Activated CD4-positive, alpha-beta T cell treated with anti-CD3 and anti-CD28 coated beads for 36 hours (primary cell): Measurements from ENCODE around the gene RASA1. TPM values are rescaled to one million over a fixed set of nuclear protein-coding genes. Genes with fewer than 3 reads are reported as not detected.
"Not testable (repeated sequence)": the region's sequence is repeated elsewhere in the genome, so short reads cannot be mapped to it uniquely, and the experiment has no call there.

Experiments used
- ATAC-seq: fragments of 200-7000 bp; cut with Tn5 transposase; one replicate; pipeline ENCODE4 v1.10.0; 2021; ENCODE audit warnings: mild to moderate bottlenecking, moderate library complexity
- CTCF ChIA-PET: fragments of 350-600 bp; sonication (Branson Sonifier 250); formaldehyde crosslinking; loops from one replicate; lab custom pipeline; 2021; ENCODE audit warnings: antibody characterized with exemption; lab: Charles Lee
- POLR2A ChIA-PET: fragments of 350-600 bp; sonication (Branson Sonifier 250); formaldehyde crosslinking; loops from one replicate; lab custom pipeline; 2021; ENCODE audit warnings: antibody characterized with exemption, inconsistent platforms; lab: Charles Lee
- DNase-seq: peaks from one replicate; pipeline ENCODE4 v3.0.0-alpha.2; 2020
- H3K27ac Mint-ChIP-seq: one replicate; pipeline ENCODE4 v1.8.0; 2021; ENCODE audit warnings: mixed read lengths
- H3K27me3 Mint-ChIP-seq: one replicate; pipeline ENCODE4 v1.8.0; 2021; ENCODE audit warnings: mixed read lengths
- H3K36me3 Mint-ChIP-seq: one replicate; pipeline ENCODE4 v1.8.0; 2021; ENCODE audit warnings: low read depth, mixed read lengths
- H3K4me1 Mint-ChIP-seq: one replicate; pipeline ENCODE4 v1.8.0; 2021; ENCODE audit warnings: mixed read lengths
- H3K4me3 Mint-ChIP-seq: one replicate; pipeline ENCODE4 v1.8.0; 2021; ENCODE audit warnings: mild to moderate bottlenecking, moderate library complexity, mixed read lengths
- H3K9me3 Mint-ChIP-seq: one replicate; pipeline ENCODE4 v1.8.0; 2021; ENCODE audit warnings: low read depth, mixed read lengths
- intact Hi-C, 2 experiments: fragments of 100-400 bp; cut with DNase I in 1 of 2; cut with micrococcal nuclease in 1 of 2; formaldehyde crosslinking; loops; one replicate each; pipeline versions ENCODE4 v1.14.2 to v1.15.1; 2022 to 2024; cut with DNase I, micrococcal nuclease
- total RNA-seq, 2 experiments: library from RNA; stranded (reverse); gene quantifications; one replicate each; pipeline ENCODE4 v1.2.3, GENCODE V29; 2021

Gene RASA1
- total RNA-seq, 2 experiments from 2014 or later, result 22.6 to 22.9 TPM

DNA sequence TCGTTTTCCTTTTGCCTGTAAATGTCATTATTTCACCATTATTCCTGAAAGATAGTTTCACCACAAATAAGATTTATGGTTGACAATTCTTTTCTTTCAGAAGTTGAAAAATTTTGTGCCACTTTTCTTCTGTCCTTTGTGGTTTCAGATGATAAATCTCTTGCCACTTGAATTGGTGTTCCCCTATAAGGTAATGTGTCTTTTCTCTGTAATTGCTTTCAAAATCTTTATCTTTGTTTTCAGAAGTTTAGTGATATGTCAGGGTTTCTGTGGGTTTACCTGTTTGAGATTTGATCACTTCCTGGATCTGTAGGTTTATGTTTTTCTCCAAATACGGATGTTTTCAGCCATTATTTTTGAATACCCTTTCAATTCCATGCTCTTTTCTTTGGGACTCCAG lies 14.6 kb downstream of the RASA1 start:
- ChIA-PET POLR2A (no interaction called here), CTCF (interaction anchor here (0.8 to 1.6 kb wide), 2 partner anchors 13 to 17 kb away, joined by 3 to 6 read pairs; no protein-coding TSS in a partner anchor)
- peak overlapping the region; percentile 54 for H3K4me3 Mint-ChIP-seq
- H3K9me3 Mint-ChIP-seq, result no peaks in the 10 kb centered on the region
- intact Hi-C loops, result loop anchor here (1.0 to 2.0 kb wide), 2 partner anchors 13 to 15 kb away; partner anchors contain the start of gene RASA1 (in 1 of the 2)
- peak; percentile 85 for ATAC-seq
- H3K27ac Mint-ChIP-seq, result peak overlapping the region; percentile 79
- H3K4me1 Mint-ChIP-seq, result peaks cover 47% of the 10 kb centered on the region
- H3K36me3 Mint-ChIP-seq, result peaks cover 31% of the 10 kb centered on the region
- H3K27me3 Mint-ChIP-seq, result no peaks in the 10 kb centered on the region
- DNase-seq, result no peak

GRCh38 chr5:87287266-87287665 lies 19.6 kb downstream of the RASA1 start:
- H3K27ac Mint-ChIP-seq, H3K4me3 Mint-ChIP-seq, DNase-seq, H3K27me3 Mint-ChIP-seq, CTCF ChIA-PET, ATAC-seq, intact Hi-C loops, POLR2A ChIA-PET: not testable (repeated sequence)
- Mint-ChIP-seq H3K36me3 (peaks cover 33% of the 10 kb centered on the region), H3K9me3 (peaks cover 11% of the 10 kb centered on the region), H3K4me1 (peaks cover 41% of the 10 kb centered on the region)

GRCh38 chr5:87298692-87299362 lies 31.1 kb downstream of the RASA1 start:
- no peak for ATAC-seq
- peaks cover 3% of the 10 kb centered on the region for H3K9me3 Mint-ChIP-seq
- POLR2A ChIA-PET, result no interaction called here
- CTCF ChIA-PET, result interaction anchor here (0.8 to 0.9 kb wide), 2 partner anchors 19 to 101 kb away, joined by 3 to 4 read pairs; no protein-coding TSS in a partner anchor
- peaks cover 78% of the 10 kb centered on the region for H3K4me1 Mint-ChIP-seq
- H3K27me3 Mint-ChIP-seq, result no peaks in the 10 kb centered on the region
- no peak overlapping the region for H3K27ac Mint-ChIP-seq
- peaks cover 20% of the 10 kb centered on the region for H3K36me3 Mint-ChIP-seq
- H3K4me3 Mint-ChIP-seq, result no peak overlapping the region
- no peak for DNase-seq
- intact Hi-C loops, result no loop called here

GRCh38 chr5:87300176-87300575 lies 32.5 kb downstream of the RASA1 start:
- Mint-ChIP-seq H3K9me3 (peaks cover 3% of the 10 kb centered on the region), H3K4me3 (no peak overlapping the region), H3K27ac (no peak overlapping the region), H3K27me3 (no peaks in the 10 kb centered on the region), H3K36me3 (peaks cover 31% of the 10 kb centered on the region), H3K4me1 (peaks cover 66% of the 10 kb centered on the region)
- intact Hi-C loops, result loop anchor here in 1 of 2 experiments (5.0 kb wide), 1 partner anchor 33 kb away; the partner anchor contains the start of gene RASA1
- DNase-seq (no peak), ATAC-seq (no peak)
- ChIA-PET CTCF (no interaction called here), POLR2A (no interaction called here)

GRCh38 chr5:87300744-87301143 lies 33.1 kb downstream of the RASA1 start:
- peak; percentile 99 for ATAC-seq
- no peak overlapping the region for H3K27ac Mint-ChIP-seq
- ChIA-PET POLR2A (no interaction called here), CTCF (no interaction called here)
- peaks cover 37% of the 10 kb centered on the region for H3K36me3 Mint-ChIP-seq
- no peaks in the 10 kb centered on the region for H3K27me3 Mint-ChIP-seq
- H3K9me3 Mint-ChIP-seq, result peaks cover 6% of the 10 kb centered on the region
- intact Hi-C loops, result loop anchor here in 1 of 2 experiments (5.0 kb wide), 1 partner anchor 33 kb away; the partner anchor contains the start of gene RASA1
- peak; percentile 73 for DNase-seq
- peaks cover 66% of the 10 kb centered on the region for H3K4me1 Mint-ChIP-seq
- no peak overlapping the region for H3K4me3 Mint-ChIP-seq

- peaks cover 57% of the 10 kb centered on the region for H3K4me1 Mint-ChIP-seq
- CTCF ChIA-PET, result no interaction called here
These were observed 34.4 kb downstream of the RASA1 start for GRCh38 chr5:87302061-87302460.

GRCh38 chr5:87303324-87303723 lies 35.6 kb downstream of the RASA1 start:
- Mint-ChIP-seq H3K27me3 (no peaks in the 10 kb centered on the region), H3K36me3 (peaks cover 41% of the 10 kb centered on the region), H3K4me3 (no peak overlapping the region), H3K9me3 (peaks cover 10% of the 10 kb centered on the region), H3K4me1 (peaks cover 50% of the 10 kb centered on the region), H3K27ac (no peak overlapping the region)
- ATAC-seq (no peak), DNase-seq (no peak)
- ChIA-PET CTCF (no interaction called here), POLR2A (no interaction called here)
- intact Hi-C loops, result loop anchor here in 1 of 2 experiments (5.0 kb wide), 1 partner anchor 36 kb away; the partner anchor contains the start of gene RASA1

More at GRCh38 chr5:87302061-87302460, 34.4 kb downstream of the RASA1 start:
- intact Hi-C loops, result loop anchor here in 1 of 2 experiments (5.0 kb wide), 1 partner anchor 35 kb away; the partner anchor contains the start of gene RASA1
- POLR2A ChIA-PET, result interaction anchor here (0.8 kb wide), 1 partner anchor 10 kb away, joined by 15 read pairs; no protein-coding TSS in a partner anchor
- no peak for DNase-seq
- Mint-ChIP-seq H3K36me3 (peaks cover 41% of the 10 kb centered on the region), H3K4me3 (no peak overlapping the region), H3K27me3 (no peaks in the 10 kb centered on the region), H3K27ac (no peak overlapping the region), H3K9me3 (peaks cover 10% of the 10 kb centered on the region)
- ATAC-seq, result no peak

GRCh38 chr5:87306090-87306489 lies 38.4 kb downstream of the RASA1 start:
- not testable (repeated sequence) for H3K4me3 Mint-ChIP-seq
- peaks cover 47% of the 10 kb centered on the region for H3K4me1 Mint-ChIP-seq

DNA sequence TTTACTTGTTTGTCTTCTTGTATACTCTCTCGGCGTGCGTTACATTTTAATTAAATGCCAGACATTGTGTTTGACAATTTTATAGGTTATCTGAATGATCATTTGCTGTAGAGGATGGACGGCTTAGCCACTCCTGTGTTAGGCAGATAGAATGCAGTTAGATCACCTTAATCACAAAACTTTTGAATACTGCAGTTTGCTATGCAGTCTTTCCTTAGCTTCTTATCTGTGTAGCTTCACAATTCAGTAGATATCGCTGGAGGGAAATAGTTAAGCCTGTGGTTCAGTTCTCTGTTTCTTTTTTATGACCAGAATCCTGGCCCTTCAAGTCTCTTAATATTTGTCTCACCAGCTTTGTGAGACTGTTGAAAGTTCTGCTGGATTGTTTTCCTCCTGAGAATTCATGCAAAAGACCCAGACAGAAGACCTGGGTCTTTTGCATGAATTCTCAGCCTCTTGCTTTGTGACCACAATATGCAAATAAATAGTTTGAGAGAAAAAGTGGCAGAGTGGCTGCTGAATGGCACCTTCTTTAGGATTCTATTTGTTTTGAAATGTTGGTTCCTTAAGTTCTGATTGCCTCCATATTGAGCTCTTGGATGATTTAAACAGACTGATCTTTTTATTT lies 40.2 kb downstream of the RASA1 start:
- Mint-ChIP-seq H3K27me3 (no peaks in the 10 kb centered on the region), H3K27ac (no peak overlapping the region), H3K4me3 (no peak overlapping the region), H3K4me1 (peaks cover 39% of the 10 kb centered on the region), H3K9me3 (peaks cover 10% of the 10 kb centered on the region), H3K36me3 (peaks cover 39% of the 10 kb centered on the region)
- POLR2A ChIA-PET, result no interaction called here
- DNase-seq (no peak), ATAC-seq (no peak)
- CTCF ChIA-PET, result no interaction called here
- intact Hi-C loops, result no loop called here

More at GRCh38 chr5:87306090-87306489, 38.4 kb downstream of the RASA1 start:
- H3K27ac Mint-ChIP-seq, POLR2A ChIA-PET, DNase-seq, H3K9me3 Mint-ChIP-seq, ATAC-seq, H3K27me3 Mint-ChIP-seq, intact Hi-C loops: not testable (repeated sequence)
- H3K36me3 Mint-ChIP-seq, result peaks cover 39% of the 10 kb centered on the region
- CTCF ChIA-PET, result interaction anchor here (0.6 kb wide), 1 partner anchor 18 kb away, joined by 3 read pairs; no protein-coding TSS in a partner anchor

DNA sequence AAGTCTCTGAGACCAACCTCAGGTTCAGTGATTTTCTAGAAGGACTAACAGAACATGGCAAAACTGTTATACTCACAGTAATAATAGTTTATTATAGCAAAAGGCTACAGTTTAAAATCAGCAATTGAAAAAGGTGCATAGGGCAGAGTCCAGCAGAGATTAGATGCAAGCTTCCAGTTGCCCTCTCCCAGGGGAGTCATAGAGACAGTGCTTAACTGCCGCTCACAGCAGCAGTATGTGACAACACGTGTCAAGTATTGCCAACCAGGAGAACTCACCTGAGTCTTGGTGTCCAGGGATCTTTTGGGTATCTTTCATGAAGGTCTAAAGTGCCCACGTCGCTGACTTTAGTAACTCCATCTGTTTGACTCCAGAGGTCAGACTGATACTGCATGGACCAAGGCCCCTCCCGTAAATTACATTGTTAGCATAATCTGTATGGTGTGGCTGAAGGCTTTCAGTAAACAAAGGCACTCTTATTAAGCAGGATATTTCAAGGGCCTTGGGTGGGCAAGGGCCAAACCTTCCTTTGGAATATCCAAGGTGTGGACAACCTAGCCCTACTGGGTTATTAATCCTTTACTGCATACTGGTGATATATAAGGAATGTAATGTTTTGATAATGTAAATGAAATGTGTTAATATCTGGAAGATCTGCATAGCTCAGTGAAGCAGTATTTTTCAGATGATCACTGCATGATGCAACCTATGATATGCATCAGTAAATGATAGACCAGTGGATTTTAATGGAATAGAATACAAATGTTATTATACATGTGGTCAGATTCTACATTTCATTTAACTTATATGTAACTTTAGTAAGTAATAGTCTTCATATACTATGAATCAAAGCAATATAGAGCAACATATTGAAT lies 44.0 kb downstream of the RASA1 start:
- CTCF ChIA-PET, result no interaction called here
- no peak for ATAC-seq
- no peak for DNase-seq
- intact Hi-C loops, result no loop called here
- Mint-ChIP-seq H3K36me3 (peaks cover 8% of the 10 kb centered on the region), H3K9me3 (no peaks in the 10 kb centered on the region), H3K4me1 (peaks cover 56% of the 10 kb centered on the region), H3K27ac (no peak overlapping the region), H3K27me3 (no peaks in the 10 kb centered on the region), H3K4me3 (no peak overlapping the region)
- POLR2A ChIA-PET, result no interaction called here

GRCh38 chr5:87313216-87313615 lies 45.5 kb downstream of the RASA1 start:
- no peak for ATAC-seq
- H3K4me3 Mint-ChIP-seq, result no peak overlapping the region
- peaks cover 50% of the 10 kb centered on the region for H3K4me1 Mint-ChIP-seq
- H3K27me3 Mint-ChIP-seq, result no peaks in the 10 kb centered on the region
- no peak overlapping the region for H3K27ac Mint-ChIP-seq
- ChIA-PET POLR2A (no interaction called here), CTCF (no interaction called here)
- peaks cover 2% of the 10 kb centered on the region for H3K9me3 Mint-ChIP-seq
- intact Hi-C loops, result no loop called here
- no peak for DNase-seq
- peaks cover 9% of the 10 kb centered on the region for H3K36me3 Mint-ChIP-seq
